Nephron progenitor cell (in vitro differentiated cells): Measurements from ENCODE around the gene PHLPP2.
"Not testable (repeated sequence)": the region's sequence is repeated elsewhere in the genome, so short reads cannot be mapped to it uniquely, and the experiment has no call there.

Experiments used
- DNase-seq: peaks from one replicate; pipeline ENCODE4 v3.0.0; 2021
- H3K27ac Mint-ChIP-seq: 2 replicates; pipeline ENCODE4 v1.8.0; 2021; ENCODE audit warnings: mild to moderate bottlenecking, moderate library complexity, mixed read lengths
- H3K27me3 Mint-ChIP-seq: 2 replicates; pipeline ENCODE4 v1.8.0; 2021; ENCODE audit warnings: mild to moderate bottlenecking, low read depth, mixed read lengths; ENCODE audit not compliant: poor library complexity
- H3K36me3 Mint-ChIP-seq: 2 replicates; pipeline ENCODE4 v1.8.0; 2021; ENCODE audit warnings: low read depth, mixed read lengths
- H3K4me1 Mint-ChIP-seq: 2 replicates; pipeline ENCODE4 v1.8.0; 2021; ENCODE audit warnings: mixed read lengths
- H3K4me3 Mint-ChIP-seq: 2 replicates; pipeline ENCODE4 v1.8.0; 2021; ENCODE audit warnings: mild to moderate bottlenecking, moderate library complexity, mixed read lengths
- H3K9me3 Mint-ChIP-seq: 2 replicates; pipeline ENCODE4 v1.8.0; 2021; ENCODE audit warnings: mild to moderate bottlenecking, moderate library complexity, mixed read lengths
- CTCF ChIP-seq: fragments of 200-600 bp; sonication (generic); IDR thresholded peaks from 2 replicates; pipeline ENCODE4 v1.5.0; 2021; ENCODE audit warnings: antibody characterized with exemption

PHLPP2 gene

GRCh38 chr16:71600822-71601221, 123.7 kb downstream of the PHLPP2 start:
- TF ChIP-seq CTCF, result no peak
- no peak for DNase-seq

GRCh38 chr16:71598426-71598825, 126.1 kb downstream of the PHLPP2 start:
- H3K36me3 Mint-ChIP-seq, H3K4me3 Mint-ChIP-seq, H3K4me1 Mint-ChIP-seq, DNase-seq, H3K27ac Mint-ChIP-seq, H3K9me3 Mint-ChIP-seq: not testable (repeated sequence)
- H3K27me3 Mint-ChIP-seq, result peaks cover 19% of the 10 kb centered on the region

More at GRCh38 chr16:71600822-71601221, 123.7 kb downstream of the PHLPP2 start:
- H3K4me1 Mint-ChIP-seq, result no peaks in the 10 kb centered on the region
- H3K4me3 Mint-ChIP-seq, result no peak overlapping the region
- peaks cover 15% of the 10 kb centered on the region for H3K27me3 Mint-ChIP-seq
- H3K36me3 Mint-ChIP-seq, result no peaks in the 10 kb centered on the region
- no peak overlapping the region for H3K27ac Mint-ChIP-seq
- peaks cover 8% of the 10 kb centered on the region for H3K9me3 Mint-ChIP-seq

- DNase-seq, H3K9me3 Mint-ChIP-seq, H3K36me3 Mint-ChIP-seq, H3K27ac Mint-ChIP-seq, H3K4me3 Mint-ChIP-seq, H3K4me1 Mint-ChIP-seq: not testable (repeated sequence)
- peaks cover 26% of the 10 kb centered on the region for H3K27me3 Mint-ChIP-seq
Observed at GRCh38 chr16:71595340-71595826, 129.1 kb downstream of the PHLPP2 start.
